ENCODE measurements around the gene GABPB2.

DNA sequence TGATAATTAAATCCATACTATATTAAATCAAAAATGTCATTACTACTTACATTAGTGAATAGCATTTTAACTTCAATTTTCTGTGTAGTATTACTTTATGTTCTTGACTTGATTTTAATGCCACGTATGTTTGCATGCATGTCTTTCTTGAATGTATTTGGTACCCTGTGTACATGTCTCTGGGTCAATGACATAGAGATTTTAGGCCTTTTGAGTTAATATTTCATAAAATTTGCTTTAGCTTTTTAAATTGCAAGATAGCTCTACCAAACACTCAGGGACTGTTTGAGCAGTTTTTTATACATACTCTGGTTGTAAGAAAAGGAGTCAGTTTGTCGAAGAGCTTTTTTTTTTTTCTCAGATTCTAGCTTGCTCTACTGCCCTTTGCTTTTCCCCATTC lies 8.9 kb upstream of the GABPB2 start:
- TF ChIP-seq CTCF (IDR thresholded peaks at IDR 0.05) (no peak), POLR2AphosphoS5 (IDR thresholded peaks at IDR 0.05; ENCODE audit: insufficient read depth in 1 of 2, low read depth in 1 of 2) (no peak), POLR2A (IDR thresholded peaks at IDR 0.05) (no peak)

Measured in vagina (tissue), 2 donors.